Islet precursor cell (in vitro differentiated cells): Measurements from ENCODE around the gene PNLIPRP2.

ENCODE experiments used
- DNase-seq: peaks from one replicate; pipeline ENCODE4 v3.0.0-alpha.2; 2018

Gene PNLIPRP2

GRCh38 chr10:116620423-116621400 is at the start of gene PNLIPRP2:
Gene PNLIPRP2, plus strand, starts transcription at chr10:116620953.
- peak; percentile 40 for DNase-seq

- no peak for DNase-seq
Measured at GRCh38 chr10:116574797-116575196, 46.0 kb upstream of the PNLIPRP2 start.

DNA sequence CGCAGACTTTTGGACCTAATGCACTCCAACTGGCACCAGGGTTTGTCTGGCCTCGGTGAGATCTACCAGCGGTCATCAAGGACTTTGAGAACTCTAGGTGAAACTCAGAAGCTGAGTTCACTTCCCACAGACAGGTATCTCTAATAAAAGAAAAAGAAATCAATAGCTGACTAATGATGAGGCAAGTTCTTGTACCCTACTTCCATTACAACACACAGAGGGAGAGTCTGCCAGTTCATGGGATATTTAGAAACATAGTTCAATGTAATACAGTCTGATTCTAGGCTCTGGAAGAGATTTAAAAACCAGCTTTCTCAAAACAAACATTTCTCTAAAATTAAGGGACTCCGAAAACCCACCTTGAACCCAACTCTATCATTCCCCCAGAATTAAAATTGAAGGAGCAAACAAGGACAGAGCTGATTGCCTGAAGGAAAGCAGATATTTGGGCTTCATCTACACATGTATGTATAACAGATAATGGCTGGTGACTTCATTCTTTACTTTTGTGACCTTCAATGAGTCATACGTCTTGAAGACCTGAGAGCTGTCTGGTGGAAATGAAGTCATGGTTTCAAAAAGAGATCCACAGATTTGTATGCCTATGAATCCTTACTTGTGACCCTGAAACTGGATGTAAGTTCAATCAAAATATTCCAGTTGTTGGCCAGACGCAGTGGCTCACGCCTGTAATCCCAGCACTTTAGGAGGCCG is 32.7 kb upstream of the PNLIPRP2 start:
- DNase-seq = no peak

DNA sequence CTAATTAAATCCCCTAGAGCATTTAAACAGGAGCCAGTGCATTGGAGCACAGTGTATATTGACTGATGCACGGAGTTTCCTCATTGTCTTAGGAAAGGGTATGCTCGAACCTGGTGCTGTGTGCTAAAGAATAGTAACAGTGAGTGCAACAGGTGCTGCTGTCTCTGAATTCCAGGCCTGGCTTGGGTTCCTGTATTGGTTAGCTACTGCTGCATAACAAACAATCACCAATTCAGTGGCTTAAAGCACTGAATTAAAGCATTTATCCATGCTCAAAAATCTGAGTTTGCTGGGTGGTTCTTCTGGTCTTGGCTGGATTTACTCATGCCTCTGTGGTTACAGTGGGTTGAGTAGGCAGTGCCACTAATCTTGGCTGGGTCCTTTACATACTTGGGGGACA is 31.8 kb upstream of the PNLIPRP2 start:
- DNase-seq = no peak

DNA sequence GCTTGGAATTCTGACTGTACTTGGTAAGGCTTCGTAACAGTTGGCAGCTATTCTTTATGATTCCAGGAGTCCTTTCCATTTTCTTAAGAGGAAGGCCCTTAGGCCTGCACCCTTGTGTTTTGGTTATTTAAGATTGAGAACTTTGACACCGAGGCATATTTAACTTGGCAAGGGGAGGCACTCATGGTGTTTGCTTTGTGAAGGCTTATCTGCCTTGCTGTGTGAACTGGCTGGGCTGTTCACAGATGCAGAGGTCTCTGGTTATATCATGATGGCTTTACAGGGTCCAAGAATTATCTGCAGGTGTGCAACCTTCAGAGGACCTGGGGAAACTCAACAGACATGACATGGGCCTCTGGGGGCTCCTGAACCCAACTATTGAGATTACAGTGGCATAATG is 30.8 kb upstream of the PNLIPRP2 start:
- DNase-seq = no peak

GRCh38 chr10:116590590-116591444 is 29.9 kb upstream of the PNLIPRP2 start, which contains the start of gene PNLIPRP1:
Gene PNLIPRP1, plus strand, starts transcription at chr10:116590959. Its CDS starts 171 bp downstream, at chr10:116591130.
- DNase-seq = no peak

- no peak for DNase-seq
Measured at GRCh38 chr10:116593139-116593740, 27.5 kb upstream of the PNLIPRP2 start.

GRCh38 chr10:116594525-116595035 is 26.2 kb upstream of the PNLIPRP2 start:
- DNase-seq = no peak

- DNase-seq = no peak
Measured at GRCh38 chr10:116596062-116596461, 24.7 kb upstream of the PNLIPRP2 start.

DNA sequence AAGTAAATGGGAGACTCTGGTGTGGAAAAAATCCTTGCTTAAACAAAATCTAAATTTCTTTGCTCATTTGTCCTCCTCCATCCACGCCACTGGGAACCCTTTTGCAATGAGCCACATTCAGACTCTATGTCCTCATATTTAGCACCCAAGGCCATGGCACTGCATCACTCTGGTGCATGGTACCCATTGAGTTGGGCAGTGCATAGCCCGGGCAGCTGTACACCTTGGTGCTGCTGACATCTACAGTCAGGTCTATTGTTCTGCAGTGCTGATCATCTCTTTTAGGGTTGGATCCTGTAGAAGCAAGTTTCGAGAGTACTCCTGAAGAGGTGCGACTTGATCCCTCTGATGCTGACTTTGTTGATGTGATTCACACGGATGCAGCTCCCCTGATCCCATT is 23.2 kb upstream of the PNLIPRP2 start:
- DNase-seq = no peak

DNA sequence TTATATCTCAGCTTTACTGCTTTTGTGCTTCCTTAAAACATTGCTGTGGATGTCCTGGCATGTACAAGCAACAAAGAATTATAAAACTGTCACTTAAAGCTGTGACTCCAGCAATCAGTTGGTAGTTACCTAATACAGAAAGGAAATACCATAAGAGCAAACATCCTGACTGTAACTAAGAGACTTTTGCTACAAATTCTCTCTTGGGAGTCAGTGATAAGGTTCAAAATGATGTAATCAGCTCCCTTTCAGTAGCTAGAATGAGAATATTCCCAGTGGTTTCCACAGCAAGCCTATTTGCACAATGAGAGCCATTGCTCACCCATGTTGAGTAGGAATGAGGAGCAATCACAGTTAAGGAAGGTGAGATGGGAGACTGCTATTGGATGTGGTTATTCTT is 22.4 kb upstream of the PNLIPRP2 start:
- no peak for DNase-seq

DNA sequence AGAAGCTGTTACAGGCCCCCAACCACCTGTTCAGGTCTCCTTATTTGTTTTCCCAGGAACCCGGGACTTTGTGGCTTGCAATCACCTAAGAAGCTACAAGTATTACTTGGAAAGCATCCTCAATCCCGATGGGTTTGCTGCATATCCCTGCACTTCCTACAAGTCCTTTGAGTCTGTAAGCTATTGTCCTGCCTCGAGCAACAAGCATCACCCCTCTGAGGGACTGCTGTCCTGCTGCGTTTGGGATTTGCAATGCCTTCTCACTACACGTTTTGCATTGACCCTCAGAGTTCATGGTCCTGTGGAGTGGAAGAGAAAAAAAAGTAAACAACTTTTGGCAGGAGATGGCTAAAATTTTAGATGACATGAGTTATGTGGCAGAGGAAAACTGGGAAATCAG is 20.8 kb upstream of the PNLIPRP2 start:
- no peak for DNase-seq

- DNase-seq = no peak
Measured at GRCh38 chr10:116602648-116603400, 17.9 kb upstream of the PNLIPRP2 start.

GRCh38 chr10:116606061-116606483 is 14.7 kb upstream of the PNLIPRP2 start:
- no peak for DNase-seq

- no peak for DNase-seq
Measured at GRCh38 chr10:116607336-116607735, 13.4 kb upstream of the PNLIPRP2 start.

GRCh38 chr10:116608686-116609594 is 11.8 kb upstream of the PNLIPRP2 start:
- peak; percentile 63 for DNase-seq

- DNase-seq = no peak
Measured at GRCh38 chr10:116610443-116611152, 10.2 kb upstream of the PNLIPRP2 start.

DNA sequence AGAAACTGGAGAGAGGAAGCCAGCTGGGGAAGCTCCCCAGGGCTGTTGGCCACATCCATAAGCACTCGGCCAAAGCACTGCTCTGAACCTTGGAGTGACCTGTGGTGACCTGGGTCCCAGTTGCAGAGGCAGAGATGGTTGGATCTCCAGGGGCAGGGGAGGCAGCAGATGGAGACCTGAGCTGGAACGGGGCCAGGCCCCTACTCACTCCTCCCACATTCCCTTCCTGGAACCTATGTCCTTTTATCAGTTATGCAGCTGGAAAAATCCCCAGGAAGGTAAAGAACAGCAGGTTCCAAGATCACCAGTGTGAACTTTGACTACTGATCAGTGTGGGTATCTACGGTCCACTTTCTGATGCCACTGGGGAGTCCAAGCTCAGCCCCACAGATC is 9.6 kb upstream of the PNLIPRP2 start:
- no peak for DNase-seq

- no peak for DNase-seq
Measured at GRCh38 chr10:116612107-116612769, 8.5 kb upstream of the PNLIPRP2 start.
